Panc1 (cell line): ENCODE results near the gene KISS1R. TPM values are rescaled to one million over a fixed set of nuclear protein-coding genes. Genes with fewer than 3 reads are reported as not detected.

Source experiments
- ATAC-seq: fragments of 200-7000 bp; cut with Tn5 transposase; 2 replicates; pipeline ENCODE4 v1.9.1; 2020; ENCODE audit warnings: mild to moderate bottlenecking, moderate library complexity
- BruUV-seq: library from RNA; stranded (reverse); fragments of 400-500 nt; replicated peaks from 2 replicates; lab custom pipeline; 2021; lab: Mats Ljungman, UMichigan
- CTCF ChIA-PET: fragments of 300-600 bp; sonication (Branson Sonifier 250); formaldehyde crosslinking; loops from one replicate; lab custom pipeline; 2022; ENCODE audit warnings: antibody characterized with exemption; lab: Charles Lee
- POLR2A ChIA-PET: fragments of 300-600 bp; sonication (Branson Sonifier 250); formaldehyde crosslinking; loops from one replicate; lab custom pipeline; 2022; ENCODE audit warnings: antibody characterized with exemption; lab: Charles Lee
- DNase-seq: peaks from one replicate; pipeline ENCODE4 v3.0.0-alpha.2; 2010; ENCODE audit warnings: low read depth, low spot score
- H3K27ac ChIP-seq: 2 replicates; pipeline ENCODE4 v1.5.1; 2011; ENCODE audit warnings: mild to moderate bottlenecking, low read length, inconsistent platforms
- H3K27me3 ChIP-seq: fragments of 200-500 bp; sonication (Bioruptor generic); 2 replicates; pipeline ENCODE4 v1.6.0; 2014; ENCODE audit warnings: low read length, inconsistent platforms; ENCODE audit not compliant: control insufficient read depth, insufficient read depth
- H3K36me3 ChIP-seq: fragments of 200-500 bp; sonication (Bioruptor generic); 2 replicates; pipeline ENCODE4 v1.5.1; 2014; ENCODE audit warnings: inconsistent platforms, mild to moderate bottlenecking, low read length, moderate library complexity; ENCODE audit not compliant: control insufficient read depth, insufficient read depth
- H3K4me1 ChIP-seq: 2 replicates; pipeline ENCODE4 v1.5.1; 2011; ENCODE audit warnings: inconsistent platforms, mild to moderate bottlenecking, low read length, moderate library complexity; ENCODE audit not compliant: control insufficient read depth, insufficient read depth
- H3K4me3 ChIP-seq, 2 experiments: 2 replicates each; pipeline ENCODE4 v1.5.1; 2011 to 2012; ENCODE audit warnings: low read depth in 2 of 2, low read length in 2 of 2, mild to moderate bottlenecking in 2 of 2, inconsistent platforms in 1 of 2, moderate library complexity in 1 of 2
- H3K9me3 ChIP-seq: fragments of 200-500 bp; sonication (Bioruptor generic); 2 replicates; pipeline ENCODE4 v1.5.1; 2014; ENCODE audit warnings: low read depth, mild to moderate bottlenecking, inconsistent platforms, low read length, moderate library complexity; ENCODE audit not compliant: control insufficient read depth, insufficient read depth
- POLR2AphosphoS5 ChIP-seq: IDR thresholded peaks from 2 replicates; pipeline ENCODE4 v1.6.1; 2012; ENCODE audit warnings: mild to moderate bottlenecking, low read depth, low read length, moderate library complexity
- REST ChIP-seq, 2 experiments: IDR thresholded peaks; 2 replicates each; pipeline ENCODE4 v1.6.1; 2011 to 2012; ENCODE audit warnings: low read depth in 2 of 2, control low read depth in 1 of 2, low read length in 1 of 2, mild to moderate bottlenecking in 1 of 2, moderate library complexity in 1 of 2; ENCODE audit not compliant: insufficient read depth in 1 of 2
- SIN3A ChIP-seq: IDR thresholded peaks from 2 replicates; pipeline ENCODE4 v1.6.1; 2012; ENCODE audit warnings: low read depth, mild to moderate bottlenecking, low read length, moderate library complexity, borderline replicate concordance; ENCODE audit not compliant: insufficient read depth
- TCF7L2 ChIP-seq: IDR thresholded peaks from 2 replicates; pipeline ENCODE4 v1.6.1; 2011; ENCODE audit warnings: mild to moderate bottlenecking, low read depth, low read length, inconsistent platforms
- in situ Hi-C: cut with HindIII; loops from 2 replicates; pipeline ENCODE4 v1.10.0; 2016; ENCODE audit warnings: low sequenced_read_pairs, low pct_unique_long_range_greater_than_20kb
- intact Hi-C: fragments of 100-400 bp; cut with micrococcal nuclease; formaldehyde crosslinking; loops from one replicate; pipeline ENCODE4 v1.10.0; 2022; ENCODE audit not compliant: unreplicated experiment
- total RNA-seq: library from RNA; stranded (reverse); gene quantifications from one replicate; pipeline ENCODE4 v1.2.1, GENCODE V29; 2021; ENCODE audit not compliant: unreplicated experiment
- TF ChIP-seq, protein P1 (sequence below): fragments of 450-650 bp; IDR thresholded peaks from 2 replicates; pipeline ENCODE4 v1.5.1; 2017; ENCODE audit warnings: mild to moderate bottlenecking

The KISS1R gene
- total RNA-seq, 1 experiment from 2014 or later, result 0.92 TPM

- no peaks in the 10 kb centered on the region for H3K9me3 ChIP-seq
- no peaks in the 10 kb centered on the region for H3K36me3 ChIP-seq
- ChIA-PET POLR2A (no interaction called here), CTCF (interaction anchor here (0.6 kb wide), 1 partner anchor 190 kb away, joined by 3 read pairs; no protein-coding TSS in a partner anchor)
- peaks cover 18% of the 10 kb centered on the region for H3K4me1 ChIP-seq
- TF ChIP-seq SIN3A (no peak), TCF7L2 (no peak), REST (IDR thresholded peaks at IDR 0.05; ENCODE audit: insufficient read depth in 1 of 2, low read depth in 2 of 2, low read length in 1 of 2) (no peak), POLR2AphosphoS5 (no peak)
- TF ChIP-seq, protein P1, sequence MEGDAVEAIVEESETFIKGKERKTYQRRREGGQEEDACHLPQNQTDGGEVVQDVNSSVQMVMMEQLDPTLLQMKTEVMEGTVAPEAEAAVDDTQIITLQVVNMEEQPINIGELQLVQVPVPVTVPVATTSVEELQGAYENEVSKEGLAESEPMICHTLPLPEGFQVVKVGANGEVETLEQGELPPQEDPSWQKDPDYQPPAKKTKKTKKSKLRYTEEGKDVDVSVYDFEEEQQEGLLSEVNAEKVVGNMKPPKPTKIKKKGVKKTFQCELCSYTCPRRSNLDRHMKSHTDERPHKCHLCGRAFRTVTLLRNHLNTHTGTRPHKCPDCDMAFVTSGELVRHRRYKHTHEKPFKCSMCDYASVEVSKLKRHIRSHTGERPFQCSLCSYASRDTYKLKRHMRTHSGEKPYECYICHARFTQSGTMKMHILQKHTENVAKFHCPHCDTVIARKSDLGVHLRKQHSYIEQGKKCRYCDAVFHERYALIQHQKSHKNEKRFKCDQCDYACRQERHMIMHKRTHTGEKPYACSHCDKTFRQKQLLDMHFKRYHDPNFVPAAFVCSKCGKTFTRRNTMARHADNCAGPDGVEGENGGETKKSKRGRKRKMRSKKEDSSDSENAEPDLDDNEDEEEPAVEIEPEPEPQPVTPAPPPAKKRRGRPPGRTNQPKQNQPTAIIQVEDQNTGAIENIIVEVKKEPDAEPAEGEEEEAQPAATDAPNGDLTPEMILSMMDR, result no peak
- no peak overlapping the region for H3K27ac ChIP-seq
- BruUV-seq, result no TSS peak
- no peaks in the 10 kb centered on the region for H3K27me3 ChIP-seq
- intact Hi-C loops (no loop called here), in situ Hi-C loops (no loop called here)
- H3K4me3 ChIP-seq, result no peak overlapping the region
- ATAC-seq (no peak), DNase-seq (no peak)
Measured at GRCh38 chr19:960020-960419, 42.9 kb downstream of the KISS1R start.

DNA sequence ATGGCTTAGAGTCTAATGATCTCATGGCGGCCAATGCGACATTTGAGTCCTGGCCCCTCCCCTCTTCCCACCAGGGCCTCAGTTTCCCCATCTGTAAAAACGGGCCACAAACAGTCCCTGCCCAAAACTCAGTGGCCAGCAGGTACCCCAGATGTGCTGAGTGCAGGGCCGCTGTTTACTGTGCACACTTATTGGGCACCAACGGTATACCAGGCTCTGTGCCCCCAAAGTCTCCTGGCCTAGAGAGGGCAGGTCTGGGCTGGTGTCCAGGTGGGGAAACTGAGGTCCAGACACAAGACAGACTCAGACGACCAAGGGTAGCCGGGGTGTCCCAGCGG lies 43.4 kb downstream of the KISS1R start:
- H3K27me3 ChIP-seq, result no peaks in the 10 kb centered on the region
- no peaks in the 10 kb centered on the region for H3K9me3 ChIP-seq
- BruUV-seq, result no TSS peak
- H3K4me1 ChIP-seq, result peaks cover 15% of the 10 kb centered on the region
- no peak overlapping the region for H3K4me3 ChIP-seq
- no peak overlapping the region for H3K27ac ChIP-seq
- TF ChIP-seq POLR2AphosphoS5, result no peak
- no peak for TF ChIP-seq SIN3A
- TF ChIP-seq, protein P1, result no peak
- TF ChIP-seq TCF7L2, result no peak
- TF ChIP-seq REST (IDR thresholded peaks at IDR 0.05; ENCODE audit: insufficient read depth in 1 of 2, low read depth in 2 of 2, low read length in 1 of 2), result no peak
- no peak for DNase-seq
- intact Hi-C loops, result no loop called here
- ChIA-PET POLR2A (no interaction called here), CTCF (no interaction called here)
- in situ Hi-C loops, result no loop called here
- ATAC-seq, result no peak
- H3K36me3 ChIP-seq, result no peaks in the 10 kb centered on the region
